SH-SY5Y (cell line): ENCODE measurements around the gene GLI3.

Experiments
- GATA2 ChIP-seq: IDR thresholded peaks from 2 replicates; pipeline ENCODE4 v1.6.1; 2011; ENCODE audit warnings: mild to moderate bottlenecking, low read depth, low read length
- GATA3 ChIP-seq: IDR thresholded peaks from 2 replicates; pipeline ENCODE4 v1.6.1; 2011; ENCODE audit warnings: low read depth, mild to moderate bottlenecking, low read length, moderate library complexity

DNA sequence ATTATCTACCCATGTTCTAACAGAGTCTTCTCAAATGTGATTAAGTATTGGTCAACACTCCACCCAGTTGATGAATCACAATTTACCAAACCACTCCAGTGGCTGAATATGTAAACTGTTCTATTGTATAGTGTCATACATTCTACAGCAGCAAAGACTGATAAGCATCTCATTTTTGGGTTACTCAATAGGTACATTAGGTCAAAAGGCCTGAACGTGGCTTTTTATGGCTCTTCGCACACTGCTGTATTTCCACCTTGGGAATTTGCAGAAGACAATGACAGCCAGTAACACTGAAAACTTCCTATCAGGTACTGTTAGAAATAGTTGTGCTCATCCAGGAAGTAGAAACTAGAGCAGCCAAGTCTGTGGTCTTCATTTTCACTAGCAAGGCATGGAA lies 166.9 kb downstream of the GLI3 start:
- no peak for TF ChIP-seq GATA3
- TF ChIP-seq GATA2: no peak
